Ishikawa (cell line): ENCODE measurements around the gene RGS6.

Experiments used
- CEBPB ChIP-seq: IDR thresholded peaks from 2 replicates; pipeline ENCODE4 v1.6.1; 2012
- CREB1 ChIP-seq: IDR thresholded peaks from 2 replicates; pipeline ENCODE4 v1.6.1; 2012; ENCODE audit warnings: low read depth
- EGR1 ChIP-seq: IDR thresholded peaks from 2 replicates; pipeline ENCODE4 v1.6.1; 2012
- EP300 ChIP-seq: IDR thresholded peaks from 2 replicates; pipeline ENCODE4 v1.6.1; 2012; ENCODE audit warnings: borderline replicate concordance
- FOXM1 ChIP-seq: IDR thresholded peaks from 2 replicates; pipeline ENCODE4 v1.6.1; 2012; ENCODE audit warnings: low read depth, borderline replicate concordance
- MAX ChIP-seq: IDR thresholded peaks from 2 replicates; pipeline ENCODE4 v1.6.1; 2012
- NFIC ChIP-seq: IDR thresholded peaks from 2 replicates; pipeline ENCODE4 v1.6.1; 2012
- RAD21 ChIP-seq: IDR thresholded peaks from 2 replicates; pipeline ENCODE4 v1.6.1; 2012; ENCODE audit warnings: low read depth
- REST ChIP-seq: IDR thresholded peaks from 2 replicates; pipeline ENCODE4 v1.6.1; 2012; ENCODE audit warnings: low read depth, mild to moderate bottlenecking
- TAF1 ChIP-seq: IDR thresholded peaks from 2 replicates; pipeline ENCODE4 v1.6.1; 2012; ENCODE audit warnings: low read depth, mild to moderate bottlenecking
- TCF12 ChIP-seq: IDR thresholded peaks from 2 replicates; pipeline ENCODE4 v1.6.1; 2012; ENCODE audit warnings: low read depth
- TEAD4 ChIP-seq: IDR thresholded peaks from 2 replicates; pipeline ENCODE4 v1.6.1; 2012
- USF1 ChIP-seq: IDR thresholded peaks from 2 replicates; pipeline ENCODE4 v1.6.1; 2012
- YY1 ChIP-seq: IDR thresholded peaks from 2 replicates; pipeline ENCODE4 v1.6.1; 2012; ENCODE audit warnings: low read depth
- ZBTB7A ChIP-seq: IDR thresholded peaks from 2 replicates; pipeline ENCODE4 v1.6.1; 2012; ENCODE audit warnings: low read depth

The RGS6 gene

GRCh38 chr14:72369106-72369505, 436.9 kb downstream of the RGS6 start:
- TF ChIP-seq FOXM1 (no peak), USF1 (no peak), CREB1 (no peak), TCF12 (no peak), CEBPB (no peak), TEAD4 (no peak), MAX (no peak), NFIC (no peak), ZBTB7A (no peak), REST (no peak), EGR1 (no peak), TAF1 (no peak), RAD21 (no peak), EP300 (no peak), YY1 (no peak)

GRCh38 chr14:72377016-72377415, 444.8 kb downstream of the RGS6 start:
- TF ChIP-seq EGR1 (no peak), MAX (no peak), REST (no peak), TCF12 (no peak), TAF1 (no peak), CREB1 (no peak), EP300 (no peak), USF1 (no peak)

GRCh38 chr14:72380456-72380855, 448.2 kb downstream of the RGS6 start:
- TF ChIP-seq EGR1 (no peak), CEBPB (no peak), ZBTB7A (no peak), RAD21 (no peak), NFIC (no peak), USF1 (no peak), TAF1 (no peak), TEAD4 (no peak), YY1 (no peak), EP300 (no peak), TCF12 (no peak), FOXM1 (no peak), REST (no peak), MAX (no peak), CREB1 (no peak)

- no peak for TF ChIP-seq MAX
- no peak for TF ChIP-seq ZBTB7A
- TF ChIP-seq TAF1, result no peak
- no peak for TF ChIP-seq EGR1
- no peak for TF ChIP-seq TCF12
- no peak for TF ChIP-seq CEBPB
- TF ChIP-seq CREB1, result no peak
- no peak for TF ChIP-seq YY1
- TF ChIP-seq REST, result no peak
- no peak for TF ChIP-seq NFIC
Observed at GRCh38 chr14:72383865-72384264, 451.6 kb downstream of the RGS6 start.
